SK-N-SH treated with all-trans-retinoic acid at 6 μM for 48 hours (cell line): Measurements from ENCODE around the gene SLC35C1.

Source experiments
- BACH2 ChIP-seq: fragments of 250-450 bp; sonication (Bioruptor Pico); IDR thresholded peaks from 2 replicates; pipeline ENCODE4 v1.9.0; 2021; ENCODE audit warnings: mild to moderate bottlenecking, borderline replicate concordance
- ISL1 ChIP-seq: fragments of 250-450 bp; sonication (Bioruptor Pico); IDR thresholded peaks from 2 replicates; pipeline ENCODE4 v2.1.2; 2022; ENCODE audit warnings: mild to moderate bottlenecking, moderate library complexity
- OSR1 ChIP-seq: fragments of 250-450 bp; sonication (Bioruptor Pico); IDR thresholded peaks from 2 replicates; pipeline ENCODE4 v1.8.0; 2022; ENCODE audit warnings: moderate library complexity, mild to moderate bottlenecking, inconsistent platforms
- TCF4 ChIP-seq: fragments of 250-450 bp; sonication (Bioruptor Pico); IDR thresholded peaks from 2 replicates; pipeline ENCODE4 v1.8.0; 2021; ENCODE audit warnings: mild to moderate bottlenecking, moderate library complexity, borderline replicate concordance
- ZFP3 ChIP-seq: fragments of 250-450 bp; sonication (Bioruptor Pico); IDR thresholded peaks from 2 replicates; pipeline ENCODE4 v1.5.0; 2020; ENCODE audit warnings: mild to moderate bottlenecking, moderate library complexity
- TF ChIP-seq, protein P1 (sequence below): fragments of 250-450 bp; sonication (Bioruptor Pico); IDR thresholded peaks from 2 replicates; pipeline ENCODE4 v1.5.0; 2020; ENCODE audit warnings: mild to moderate bottlenecking, moderate library complexity

DNA sequence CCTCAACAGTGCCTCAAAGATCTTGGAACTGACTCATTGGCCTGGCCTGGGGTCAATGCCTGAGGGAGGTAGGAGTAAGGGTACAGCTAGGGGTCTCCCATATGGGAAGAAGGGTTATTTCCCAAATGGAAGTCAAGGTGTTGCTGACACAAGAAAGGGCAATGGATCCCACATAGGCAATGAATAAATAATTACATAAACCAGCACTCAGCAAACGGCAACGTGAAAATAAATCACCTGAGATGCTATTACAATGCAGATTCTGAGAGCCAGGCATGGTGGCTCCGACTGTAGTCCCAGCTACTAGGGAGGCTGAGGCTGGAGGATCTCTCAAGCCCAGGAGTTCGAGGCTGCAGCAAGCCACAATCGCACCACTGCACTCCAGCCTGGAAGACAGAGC, 36.5 kb upstream of the SLC35C1 start:
- no peak for TF ChIP-seq ISL1
- TF ChIP-seq, protein P1, sequence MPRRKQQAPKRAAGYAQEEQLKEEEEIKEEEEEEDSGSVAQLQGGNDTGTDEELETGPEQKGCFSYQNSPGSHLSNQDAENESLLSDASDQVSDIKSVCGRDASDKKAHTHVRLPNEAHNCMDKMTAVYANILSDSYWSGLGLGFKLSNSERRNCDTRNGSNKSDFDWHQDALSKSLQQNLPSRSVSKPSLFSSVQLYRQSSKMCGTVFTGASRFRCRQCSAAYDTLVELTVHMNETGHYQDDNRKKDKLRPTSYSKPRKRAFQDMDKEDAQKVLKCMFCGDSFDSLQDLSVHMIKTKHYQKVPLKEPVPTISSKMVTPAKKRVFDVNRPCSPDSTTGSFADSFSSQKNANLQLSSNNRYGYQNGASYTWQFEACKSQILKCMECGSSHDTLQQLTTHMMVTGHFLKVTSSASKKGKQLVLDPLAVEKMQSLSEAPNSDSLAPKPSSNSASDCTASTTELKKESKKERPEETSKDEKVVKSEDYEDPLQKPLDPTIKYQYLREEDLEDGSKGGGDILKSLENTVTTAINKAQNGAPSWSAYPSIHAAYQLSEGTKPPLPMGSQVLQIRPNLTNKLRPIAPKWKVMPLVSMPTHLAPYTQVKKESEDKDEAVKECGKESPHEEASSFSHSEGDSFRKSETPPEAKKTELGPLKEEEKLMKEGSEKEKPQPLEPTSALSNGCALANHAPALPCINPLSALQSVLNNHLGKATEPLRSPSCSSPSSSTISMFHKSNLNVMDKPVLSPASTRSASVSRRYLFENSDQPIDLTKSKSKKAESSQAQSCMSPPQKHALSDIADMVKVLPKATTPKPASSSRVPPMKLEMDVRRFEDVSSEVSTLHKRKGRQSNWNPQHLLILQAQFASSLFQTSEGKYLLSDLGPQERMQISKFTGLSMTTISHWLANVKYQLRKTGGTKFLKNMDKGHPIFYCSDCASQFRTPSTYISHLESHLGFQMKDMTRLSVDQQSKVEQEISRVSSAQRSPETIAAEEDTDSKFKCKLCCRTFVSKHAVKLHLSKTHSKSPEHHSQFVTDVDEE (CRISPR knock-in tag) = no peak
- no peak for TF ChIP-seq OSR1 (CRISPR knock-in tag)
- TF ChIP-seq ZFP3 = no peak
- no peak for TF ChIP-seq BACH2 (CRISPR knock-in tag)
- TF ChIP-seq TCF4 (CRISPR knock-in tag) = no peak
